HG02588 (cell line): ENCODE data around the gene FLYWCH2.
"Not testable (repeated sequence)": the region's sequence is repeated elsewhere in the genome, so short reads cannot be mapped to it uniquely, and the experiment has no call there.

Source experiments
- ATAC-seq: cut with Tn5 transposase; IDR thresholded peaks from one replicate; pipeline ENCODE4 v1.9.1; 2021; ENCODE audit warnings: mild to moderate bottlenecking, moderate library complexity; ENCODE audit not compliant: unreplicated experiment

Gene FLYWCH2

GRCh38 chr16:2936436-2937011, 53.5 kb downstream of the FLYWCH2 start:
- no peak for ATAC-seq

DNA sequence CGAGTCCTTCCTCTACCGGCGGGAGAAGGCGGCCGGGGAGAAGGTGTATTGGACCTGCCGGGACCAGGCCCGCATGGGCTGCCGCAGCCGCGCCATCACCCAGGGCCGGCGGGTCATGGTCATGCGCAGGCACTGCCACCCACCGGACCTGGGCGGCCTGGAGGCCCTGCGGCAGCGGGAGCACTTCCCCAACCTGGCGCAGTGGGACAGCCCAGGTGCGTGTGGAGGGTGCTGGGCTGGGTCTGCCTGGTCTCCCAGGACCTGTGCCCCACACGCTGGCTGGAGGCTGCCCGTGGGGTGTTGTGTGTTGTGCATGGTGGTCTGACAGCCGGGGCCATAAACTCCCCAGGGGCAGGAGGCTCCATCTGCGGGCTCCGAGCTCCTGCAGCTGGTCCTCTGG, 54.2 kb downstream of the FLYWCH2 start:
- ATAC-seq, result no peak

GRCh38 chr16:2938206-2938605, 55.2 kb downstream of the FLYWCH2 start:
- no peak for ATAC-seq

DNA sequence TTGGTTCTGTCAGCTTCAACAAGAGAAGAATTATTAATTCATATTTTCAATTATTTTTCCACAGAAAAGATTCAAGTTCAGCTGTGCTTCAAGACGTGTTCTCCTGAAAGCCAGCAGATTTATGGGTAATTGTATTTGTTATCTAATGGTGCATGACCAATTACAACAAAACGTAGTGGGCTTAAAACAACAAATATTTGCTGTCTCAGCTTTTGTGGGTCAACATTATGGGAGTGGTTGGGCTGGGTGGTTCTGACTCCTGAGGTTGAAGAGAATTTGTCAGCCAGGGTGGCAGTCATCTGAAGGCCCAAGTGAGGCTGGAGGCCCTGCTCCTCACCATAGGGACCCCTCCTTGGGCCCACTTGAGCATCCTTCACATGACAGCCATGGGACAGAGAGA, 57.0 kb downstream of the FLYWCH2 start:
- no peak for ATAC-seq

DNA sequence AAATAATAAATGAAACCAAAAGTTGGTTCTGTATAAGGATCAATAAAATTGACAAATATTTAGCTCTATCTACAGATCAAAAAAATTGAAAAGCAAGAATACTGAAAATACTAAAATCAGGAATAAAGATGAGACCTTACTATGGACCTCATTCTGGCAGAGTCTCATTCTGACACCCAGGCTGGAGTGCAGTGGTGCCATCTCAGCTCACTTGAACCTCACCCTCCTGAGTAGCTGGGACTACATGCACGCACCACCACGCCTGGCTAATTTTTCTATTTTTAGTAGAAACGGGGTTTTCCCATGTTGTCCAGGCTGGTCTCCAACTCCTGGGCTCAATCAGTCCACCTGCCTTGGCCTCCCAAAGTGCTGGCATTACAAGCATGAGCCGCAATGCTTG, 59.0 kb downstream of the FLYWCH2 start:
- ATAC-seq, result no peak

DNA sequence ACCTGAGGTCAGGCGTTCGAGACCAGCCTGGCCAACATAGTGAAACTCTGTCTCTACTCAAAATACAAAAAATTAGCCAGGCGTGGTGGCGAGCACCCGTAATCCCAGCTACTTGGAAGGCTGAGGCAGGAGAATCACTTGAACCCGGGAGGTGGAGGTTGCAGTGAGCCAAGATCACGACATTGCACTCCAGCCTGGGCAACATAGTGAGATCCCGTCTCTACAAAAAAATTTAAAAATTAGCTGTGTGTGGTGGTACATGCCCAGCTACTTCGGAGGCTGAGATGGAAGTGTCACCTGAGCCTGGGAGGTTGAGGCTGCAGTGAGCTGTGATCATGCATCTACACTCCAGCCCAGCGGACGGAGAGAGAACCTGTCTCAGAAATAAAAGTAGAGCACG, 60.7 kb downstream of the FLYWCH2 start:
- not testable (repeated sequence) for ATAC-seq

- no peak for ATAC-seq
These were observed 63.6 kb downstream of the FLYWCH2 start for GRCh38 chr16:2946649-2947048.
